CD4-positive, alpha-beta T cell treated with Interleukin-15 for 1 hour (primary cell): ENCODE results near the gene E2F1.
"Not testable (repeated sequence)": the region's sequence is repeated elsewhere in the genome, so short reads cannot be mapped to it uniquely, and the experiment has no call there.

ENCODE experiments used
- DNase-seq: peaks from one replicate; pipeline ENCODE4 v3.0.0-alpha.2; 2020

E2F1 gene

GRCh38 chr20:33656783-33657703 lies 29.1 kb downstream of the E2F1 start:
- DNase-seq: no peak

- no peak for DNase-seq
These were observed 30.0 kb downstream of the E2F1 start for GRCh38 chr20:33656010-33656782.

GRCh38 chr20:33655164-33655563 lies 31.0 kb downstream of the E2F1 start:
- DNase-seq: no peak

- no peak for DNase-seq
These were observed 31.5 kb downstream of the E2F1 start for GRCh38 chr20:33654680-33655161.

GRCh38 chr20:33653900-33654596 lies 32.1 kb downstream of the E2F1 start:
- no peak for DNase-seq

GRCh38 chr20:33653218-33653899 lies 32.8 kb downstream of the E2F1 start:
- peak; percentile 36 for DNase-seq

GRCh38 chr20:33651562-33652048 lies 34.6 kb downstream of the E2F1 start:
- DNase-seq: no peak

- DNase-seq: no peak
These were observed 35.2 kb downstream of the E2F1 start for GRCh38 chr20:33650753-33651561.

GRCh38 chr20:33650111-33650752 lies 36.0 kb downstream of the E2F1 start:
- DNase-seq: no peak

GRCh38 chr20:33649201-33649681 lies 36.9 kb downstream of the E2F1 start:
- DNase-seq: no peak

- no peak for DNase-seq
These were observed 37.7 kb downstream of the E2F1 start for GRCh38 chr20:33648396-33649004.

- no peak for DNase-seq
These were observed 38.4 kb downstream of the E2F1 start for GRCh38 chr20:33647603-33648395.

GRCh38 chr20:33646959-33647602 lies 39.1 kb downstream of the E2F1 start:
- DNase-seq: not testable (repeated sequence)

GRCh38 chr20:33646191-33646590 lies 40.0 kb downstream of the E2F1 start:
- DNase-seq: no peak

- DNase-seq: no peak
These were observed 40.8 kb downstream of the E2F1 start for GRCh38 chr20:33645396-33645795.

- no peak for DNase-seq
These were observed 41.2 kb downstream of the E2F1 start for GRCh38 chr20:33645072-33645358.

GRCh38 chr20:33644313-33645071 lies 41.7 kb downstream of the E2F1 start:
- no peak for DNase-seq

GRCh38 chr20:33640287-33640686 lies 45.9 kb downstream of the E2F1 start:
- DNase-seq: no peak
